ENCODE results near the gene VASN.

DNA sequence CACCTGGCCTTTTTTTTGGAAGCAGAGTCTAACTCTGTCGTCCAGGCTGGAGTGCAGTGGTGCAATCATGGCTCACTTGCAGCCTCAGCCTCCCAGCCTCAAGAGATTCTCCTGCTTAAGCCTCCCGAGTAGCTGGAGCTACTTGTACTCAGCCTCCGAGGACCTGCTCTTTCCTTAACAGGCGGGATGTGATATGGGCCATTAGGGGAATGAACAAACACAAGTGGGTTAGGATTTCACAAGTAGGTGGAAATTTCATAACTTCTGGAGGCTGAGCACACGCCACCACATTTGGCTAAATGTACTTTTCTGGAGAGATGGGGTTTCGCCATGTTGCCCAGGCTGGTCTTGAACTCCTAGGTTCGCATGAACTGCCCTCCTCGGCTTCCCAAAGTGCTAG, 24.6 kb upstream of the VASN start:
- TF ChIP-seq ZNF311 (CRISPR knock-in tag; IDR thresholded peaks at IDR 0.05): no peak
- no peak for TF ChIP-seq SIN3A (IDR thresholded peaks at IDR 0.05; ENCODE audit: borderline replicate concordance in 2 of 2, control insufficient read depth in 1 of 2, low read depth in 2 of 2, low read length in 2 of 2)
- no peak for TF ChIP-seq RFX5 (IDR thresholded peaks at IDR 0.05; ENCODE audit: low read depth, low read length)
- no peak for TF ChIP-seq CHD2 (IDR thresholded peaks at IDR 0.05; ENCODE audit: low read depth, low read length)
- no peak for TF ChIP-seq PML (IDR thresholded peaks at IDR 0.05; ENCODE audit: low read length)
- TF ChIP-seq, protein P1, sequence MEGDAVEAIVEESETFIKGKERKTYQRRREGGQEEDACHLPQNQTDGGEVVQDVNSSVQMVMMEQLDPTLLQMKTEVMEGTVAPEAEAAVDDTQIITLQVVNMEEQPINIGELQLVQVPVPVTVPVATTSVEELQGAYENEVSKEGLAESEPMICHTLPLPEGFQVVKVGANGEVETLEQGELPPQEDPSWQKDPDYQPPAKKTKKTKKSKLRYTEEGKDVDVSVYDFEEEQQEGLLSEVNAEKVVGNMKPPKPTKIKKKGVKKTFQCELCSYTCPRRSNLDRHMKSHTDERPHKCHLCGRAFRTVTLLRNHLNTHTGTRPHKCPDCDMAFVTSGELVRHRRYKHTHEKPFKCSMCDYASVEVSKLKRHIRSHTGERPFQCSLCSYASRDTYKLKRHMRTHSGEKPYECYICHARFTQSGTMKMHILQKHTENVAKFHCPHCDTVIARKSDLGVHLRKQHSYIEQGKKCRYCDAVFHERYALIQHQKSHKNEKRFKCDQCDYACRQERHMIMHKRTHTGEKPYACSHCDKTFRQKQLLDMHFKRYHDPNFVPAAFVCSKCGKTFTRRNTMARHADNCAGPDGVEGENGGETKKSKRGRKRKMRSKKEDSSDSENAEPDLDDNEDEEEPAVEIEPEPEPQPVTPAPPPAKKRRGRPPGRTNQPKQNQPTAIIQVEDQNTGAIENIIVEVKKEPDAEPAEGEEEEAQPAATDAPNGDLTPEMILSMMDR (IDR thresholded peaks at IDR 0.05 in 2 of 3, conservative IDR thresholded peaks at IDR 0.05 in 1 of 3; ENCODE audit: insufficient read depth in 2 of 3, low read depth in 1 of 3, low read length in 3 of 3): no peak
- TF ChIP-seq CREBBP (IDR thresholded peaks at IDR 0.05; ENCODE audit: low read depth, low read length): no peak
- no peak for TF ChIP-seq ZNF124 (CRISPR knock-in tag; IDR thresholded peaks at IDR 0.05)
- TF ChIP-seq EZH2 (IDR thresholded peaks at IDR 0.05; ENCODE audit: borderline replicate concordance, low read depth, low read length): no peak
- TF ChIP-seq, protein P2, sequence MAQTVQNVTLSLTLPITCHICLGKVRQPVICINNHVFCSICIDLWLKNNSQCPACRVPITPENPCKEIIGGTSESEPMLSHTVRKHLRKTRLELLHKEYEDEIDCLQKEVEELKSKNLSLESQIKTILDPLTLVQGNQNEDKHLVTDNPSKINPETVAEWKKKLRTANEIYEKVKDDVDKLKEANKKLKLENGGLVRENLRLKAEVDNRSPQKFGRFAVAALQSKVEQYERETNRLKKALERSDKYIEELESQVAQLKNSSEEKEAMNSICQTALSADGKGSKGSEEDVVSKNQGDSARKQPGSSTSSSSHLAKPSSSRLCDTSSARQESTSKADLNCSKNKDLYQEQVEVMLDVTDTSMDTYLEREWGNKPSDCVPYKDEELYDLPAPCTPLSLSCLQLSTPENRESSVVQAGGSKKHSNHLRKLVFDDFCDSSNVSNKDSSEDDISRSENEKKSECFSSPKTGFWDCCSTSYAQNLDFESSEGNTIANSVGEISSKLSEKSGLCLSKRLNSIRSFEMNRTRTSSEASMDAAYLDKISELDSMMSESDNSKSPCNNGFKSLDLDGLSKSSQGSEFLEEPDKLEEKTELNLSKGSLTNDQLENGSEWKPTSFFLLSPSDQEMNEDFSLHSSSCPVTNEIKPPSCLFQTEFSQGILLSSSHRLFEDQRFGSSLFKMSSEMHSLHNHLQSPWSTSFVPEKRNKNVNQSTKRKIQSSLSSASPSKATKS (CRISPR knock-in tag; IDR thresholded peaks at IDR 0.05): no peak
- TF ChIP-seq, protein P3, sequence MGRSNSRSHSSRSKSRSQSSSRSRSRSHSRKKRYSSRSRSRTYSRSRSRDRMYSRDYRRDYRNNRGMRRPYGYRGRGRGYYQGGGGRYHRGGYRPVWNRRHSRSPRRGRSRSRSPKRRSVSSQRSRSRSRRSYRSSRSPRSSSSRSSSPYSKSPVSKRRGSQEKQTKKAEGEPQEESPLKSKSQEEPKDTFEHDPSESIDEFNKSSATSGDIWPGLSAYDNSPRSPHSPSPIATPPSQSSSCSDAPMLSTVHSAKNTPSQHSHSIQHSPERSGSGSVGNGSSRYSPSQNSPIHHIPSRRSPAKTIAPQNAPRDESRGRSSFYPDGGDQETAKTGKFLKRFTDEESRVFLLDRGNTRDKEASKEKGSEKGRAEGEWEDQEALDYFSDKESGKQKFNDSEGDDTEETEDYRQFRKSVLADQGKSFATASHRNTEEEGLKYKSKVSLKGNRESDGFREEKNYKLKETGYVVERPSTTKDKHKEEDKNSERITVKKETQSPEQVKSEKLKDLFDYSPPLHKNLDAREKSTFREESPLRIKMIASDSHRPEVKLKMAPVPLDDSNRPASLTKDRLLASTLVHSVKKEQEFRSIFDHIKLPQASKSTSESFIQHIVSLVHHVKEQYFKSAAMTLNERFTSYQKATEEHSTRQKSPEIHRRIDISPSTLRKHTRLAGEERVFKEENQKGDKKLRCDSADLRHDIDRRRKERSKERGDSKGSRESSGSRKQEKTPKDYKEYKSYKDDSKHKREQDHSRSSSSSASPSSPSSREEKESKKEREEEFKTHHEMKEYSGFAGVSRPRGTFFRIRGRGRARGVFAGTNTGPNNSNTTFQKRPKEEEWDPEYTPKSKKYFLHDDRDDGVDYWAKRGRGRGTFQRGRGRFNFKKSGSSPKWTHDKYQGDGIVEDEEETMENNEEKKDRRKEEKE (IDR thresholded peaks at IDR 0.05; ENCODE audit: borderline replicate concordance in 1 of 2, control insufficient read depth in 1 of 2, low read depth in 2 of 2, low read length in 1 of 2): no peak
- no peak for TF ChIP-seq DNMT1 (IDR thresholded peaks at IDR 0.05)
- TF ChIP-seq KDM4B (IDR thresholded peaks at IDR 0.05; ENCODE audit: borderline replicate concordance in 2 of 2, low read depth in 1 of 2): no peak
- TF ChIP-seq, protein P4, sequence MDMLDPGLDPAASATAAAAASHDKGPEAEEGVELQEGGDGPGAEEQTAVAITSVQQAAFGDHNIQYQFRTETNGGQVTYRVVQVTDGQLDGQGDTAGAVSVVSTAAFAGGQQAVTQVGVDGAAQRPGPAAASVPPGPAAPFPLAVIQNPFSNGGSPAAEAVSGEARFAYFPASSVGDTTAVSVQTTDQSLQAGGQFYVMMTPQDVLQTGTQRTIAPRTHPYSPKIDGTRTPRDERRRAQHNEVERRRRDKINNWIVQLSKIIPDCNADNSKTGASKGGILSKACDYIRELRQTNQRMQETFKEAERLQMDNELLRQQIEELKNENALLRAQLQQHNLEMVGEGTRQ (CRISPR knock-in tag; IDR thresholded peaks at IDR 0.05): no peak

All from K562 (cell line).